Measurements from ENCODE around the gene PTPRO. TPM values are rescaled to one million over a fixed set of nuclear protein-coding genes. Genes with fewer than 3 reads are reported as not detected.

The PTPRO gene
- total RNA-seq, 4 donors from 2014 or later, result 0.52 to 5.0 (median 1.0) TPM

- Histone ChIP-seq H3K27ac (replicated peaks in 1 of 4) (no peak overlapping the region), H3K4me3 (no peak overlapping the region), H3K9me3 (no peaks in the 10 kb centered on the region), H3K27me3 (no peaks in the 10 kb centered on the region), H3K4me1 (no peaks in the 10 kb centered on the region), H3K36me3 (no peaks in the 10 kb centered on the region)
- DNase-seq (ENCODE audit: extremely low spot score), result no peak
- intact Hi-C loops (cut with DNase I), result no loop called here
- TF ChIP-seq POLR2A (IDR thresholded peaks at IDR 0.05; ENCODE audit: low read depth) (no peak), CTCF (IDR thresholded peaks at IDR 0.05) (no peak), EP300 (IDR thresholded peaks at IDR 0.05) (no peak), POLR2AphosphoS5 (IDR thresholded peaks at IDR 0.05) (no peak)
- 38% methylated on average over 9 of the region's 9 CpGs for WGBS
These were observed 14.7 kb downstream of the PTPRO start for GRCh38 chr12:15336768-15337553.

GRCh38 chr12:15341371-15341770 lies 19.1 kb downstream of the PTPRO start:
- TF ChIP-seq EP300 (IDR thresholded peaks at IDR 0.05) (no peak), POLR2A (IDR thresholded peaks at IDR 0.05; ENCODE audit: low read depth) (no peak), POLR2AphosphoS5 (IDR thresholded peaks at IDR 0.05) (no peak)
- H3K4me3 ChIP-seq, result no peak overlapping the region
- no peaks in the 10 kb centered on the region for H3K4me1 ChIP-seq
- H3K36me3 ChIP-seq, result no peaks in the 10 kb centered on the region
- intact Hi-C loops (cut with DNase I), result no loop called here
- H3K27me3 ChIP-seq, result no peaks in the 10 kb centered on the region
- no peak for DNase-seq (ENCODE audit: extremely low spot score)
- no peak overlapping the region for H3K27ac ChIP-seq (replicated peaks in 1 of 4)
- no peaks in the 10 kb centered on the region for H3K9me3 ChIP-seq

GRCh38 chr12:15344561-15344960 lies 22.3 kb downstream of the PTPRO start:
- WGBS, result 89% methylated on average over 4 of the region's 4 CpGs
- no peak for TF ChIP-seq CTCF (IDR thresholded peaks at IDR 0.05)
- TF ChIP-seq POLR2AphosphoS5 (IDR thresholded peaks at IDR 0.05), result no peak
- no peak for TF ChIP-seq EP300 (IDR thresholded peaks at IDR 0.05)
- no peak for TF ChIP-seq POLR2A (IDR thresholded peaks at IDR 0.05; ENCODE audit: low read depth)

GRCh38 chr12:15346488-15346887 lies 24.2 kb downstream of the PTPRO start:
- intact Hi-C loops (cut with DNase I), result no loop called here
- Histone ChIP-seq H3K4me1 (no peaks in the 10 kb centered on the region), H3K4me3 (no peak overlapping the region), H3K27me3 (no peaks in the 10 kb centered on the region), H3K27ac (replicated peaks in 1 of 4) (no peak overlapping the region), H3K9me3 (no peaks in the 10 kb centered on the region), H3K36me3 (no peaks in the 10 kb centered on the region)
- no peak for TF ChIP-seq POLR2A (IDR thresholded peaks at IDR 0.05; ENCODE audit: low read depth)
- no peak for TF ChIP-seq POLR2AphosphoS5 (IDR thresholded peaks at IDR 0.05)
- TF ChIP-seq EP300 (IDR thresholded peaks at IDR 0.05), result no peak
- no peak for TF ChIP-seq CTCF (IDR thresholded peaks at IDR 0.05)
- DNase-seq (ENCODE audit: extremely low spot score), result no peak
- WGBS, result 86% methylated on average over 3 of the region's 3 CpGs

More at GRCh38 chr12:15344561-15344960, 22.3 kb downstream of the PTPRO start:
- Histone ChIP-seq H3K27ac (replicated peaks in 1 of 4) (no peak overlapping the region), H3K4me1 (no peaks in the 10 kb centered on the region), H3K9me3 (no peaks in the 10 kb centered on the region), H3K36me3 (no peaks in the 10 kb centered on the region), H3K27me3 (no peaks in the 10 kb centered on the region), H3K4me3 (no peak overlapping the region)
- intact Hi-C loops (cut with DNase I), result no loop called here
- DNase-seq (ENCODE audit: extremely low spot score), result no peak

- no peak for DNase-seq (ENCODE audit: extremely low spot score)
- intact Hi-C loops (cut with DNase I), result no loop called here
- no peak overlapping the region for H3K27ac ChIP-seq (replicated peaks in 1 of 4)
- TF ChIP-seq POLR2A (IDR thresholded peaks at IDR 0.05; ENCODE audit: low read depth) (no peak), POLR2AphosphoS5 (IDR thresholded peaks at IDR 0.05) (no peak), EP300 (IDR thresholded peaks at IDR 0.05) (no peak), CTCF (IDR thresholded peaks at IDR 0.05) (no peak)
- no peak overlapping the region for H3K4me3 ChIP-seq
- no peaks in the 10 kb centered on the region for H3K27me3 ChIP-seq
- no peaks in the 10 kb centered on the region for H3K9me3 ChIP-seq
- H3K36me3 ChIP-seq, result no peaks in the 10 kb centered on the region
- WGBS, result 53% methylated on average over 1 of the region's 1 CpG
- H3K4me1 ChIP-seq, result no peaks in the 10 kb centered on the region
These were observed 28.3 kb downstream of the PTPRO start for GRCh38 chr12:15350643-15351042.

All from esophagus muscularis mucosa (tissue), 4 donors.